Activated naive CD4-positive, alpha-beta T cell treated with anti-CD3 and anti-CD28 coated beads for 36 hours (primary cell): Measurements from ENCODE around the gene SYNGR2. TPM values are rescaled to one million over a fixed set of nuclear protein-coding genes. Genes with fewer than 3 reads are reported as not detected.

ENCODE experiments used
- CTCF ChIA-PET: fragments of 350-600 bp; sonication (Branson Sonifier 250); formaldehyde crosslinking; loops from one replicate; lab custom pipeline; 2021; ENCODE audit warnings: antibody characterized with exemption; lab: Charles Lee
- DNase-seq: peaks from one replicate; pipeline ENCODE4 v3.0.0-alpha.2; 2020
- H3K27ac Mint-ChIP-seq: one replicate; pipeline ENCODE4 v1.8.0; 2021; ENCODE audit warnings: mild to moderate bottlenecking, mixed read lengths
- H3K27me3 Mint-ChIP-seq: one replicate; pipeline ENCODE4 v1.8.0; 2021; ENCODE audit warnings: low read depth, mixed read lengths
- H3K36me3 Mint-ChIP-seq: one replicate; pipeline ENCODE4 v1.8.0; 2021; ENCODE audit warnings: low read depth, mixed read lengths
- H3K4me1 Mint-ChIP-seq: one replicate; pipeline ENCODE4 v1.8.0; 2021; ENCODE audit warnings: low read depth, mixed read lengths
- H3K4me3 Mint-ChIP-seq: one replicate; pipeline ENCODE4 v1.8.0; 2021; ENCODE audit warnings: mild to moderate bottlenecking, moderate library complexity, mixed read lengths
- H3K9me3 Mint-ChIP-seq: one replicate; pipeline ENCODE4 v1.8.0; 2021; ENCODE audit warnings: mixed read lengths
- intact Hi-C: fragments of 100-400 bp; cut with micrococcal nuclease; formaldehyde crosslinking; loops from one replicate; pipeline ENCODE4 v1.15.1; 2023
- total RNA-seq, 2 experiments: library from RNA; stranded (reverse); gene quantifications; one replicate each; pipeline ENCODE4 v1.2.3, GENCODE V29; 2021

The SYNGR2 gene
- total RNA-seq, 2 experiments from 2014 or later, result 96.3 to 103 TPM

GRCh38 chr17:78125138-78125913 lies 43.1 kb upstream of the SYNGR2 start:
- DNase-seq, result peak; percentile 63
- peaks cover 70% of the 10 kb centered on the region for H3K4me1 Mint-ChIP-seq
- H3K9me3 Mint-ChIP-seq, result no peaks in the 10 kb centered on the region
- peak overlapping the region; percentile 87 for H3K4me3 Mint-ChIP-seq
- peaks cover 34% of the 10 kb centered on the region for H3K36me3 Mint-ChIP-seq
- peak overlapping the region; percentile 66 for H3K27ac Mint-ChIP-seq
- intact Hi-C loops, result loop anchor here (5.0 kb wide), 4 partner anchors 168 to 717 kb away; partner anchors contain the start of genes TNRC6C and USP36
- CTCF ChIA-PET, result interaction anchor here (0.6 to 5.1 kb wide), 4 partner anchors 10 to 762 kb away, joined by 3 to 45 read pairs (median 6); no protein-coding TSS in a partner anchor
- no peaks in the 10 kb centered on the region for H3K27me3 Mint-ChIP-seq

DNA sequence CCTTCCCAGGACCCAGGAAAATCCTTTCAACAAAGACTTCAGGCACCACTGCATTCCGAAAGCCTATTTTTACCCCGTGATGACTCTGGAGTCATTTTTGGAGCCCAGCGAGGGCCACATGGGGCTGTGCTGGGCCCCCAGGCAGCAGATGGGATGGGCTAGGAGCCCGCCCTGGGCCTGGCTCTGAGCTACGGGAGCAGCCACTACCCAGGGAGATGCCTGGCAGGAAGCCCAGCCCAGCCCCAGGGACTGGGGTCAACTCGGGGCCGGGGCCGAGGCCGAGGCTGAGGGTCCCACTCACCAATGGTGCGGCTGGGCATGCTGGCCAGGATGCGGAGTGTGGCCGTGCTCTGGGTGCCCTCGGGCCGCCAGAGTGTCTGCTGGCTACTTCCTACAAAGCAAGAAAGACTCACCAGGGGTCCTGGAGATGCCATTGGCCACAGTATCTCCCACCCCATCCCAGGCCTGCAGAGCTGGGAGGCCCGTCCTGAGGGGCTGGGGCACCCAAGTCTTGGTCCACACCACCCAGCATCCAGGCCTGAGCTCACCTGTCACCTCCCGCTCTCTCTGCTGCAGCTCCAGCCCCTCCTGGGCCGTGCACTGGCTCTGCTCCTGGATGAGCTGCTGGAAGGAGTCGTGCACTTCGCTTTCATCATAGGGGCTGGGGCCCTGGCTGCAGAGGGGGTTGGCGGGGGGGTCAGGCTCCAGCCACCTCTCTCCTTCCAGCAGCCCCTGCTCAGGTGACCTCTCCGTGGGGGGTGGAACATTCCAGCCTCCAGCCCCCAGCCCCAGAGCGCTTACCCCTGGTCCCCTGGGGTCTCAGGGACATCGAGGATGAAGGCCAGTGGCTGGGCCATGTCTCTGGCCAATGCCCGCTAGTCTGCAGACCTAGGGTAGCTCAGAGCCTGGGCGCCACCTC lies 42.1 kb upstream of the SYNGR2 start:
- Mint-ChIP-seq H3K4me3 (peak overlapping the region; percentile 87), H3K27me3 (no peaks in the 10 kb centered on the region), H3K4me1 (peaks cover 61% of the 10 kb centered on the region), H3K27ac (peak overlapping the region; percentile 88), H3K9me3 (no peaks in the 10 kb centered on the region), H3K36me3 (peaks cover 33% of the 10 kb centered on the region)
- intact Hi-C loops, result loop anchor here (5.0 kb wide), 4 partner anchors 169 to 716 kb away; partner anchors contain the start of genes TNRC6C and USP36
- CTCF ChIA-PET, result interaction anchor here (2.0 to 5.1 kb wide), 3 partner anchors 9 to 13 kb away, joined by 8 to 45 read pairs (median 11); no protein-coding TSS in a partner anchor
- peak; percentile 16 for DNase-seq

DNA sequence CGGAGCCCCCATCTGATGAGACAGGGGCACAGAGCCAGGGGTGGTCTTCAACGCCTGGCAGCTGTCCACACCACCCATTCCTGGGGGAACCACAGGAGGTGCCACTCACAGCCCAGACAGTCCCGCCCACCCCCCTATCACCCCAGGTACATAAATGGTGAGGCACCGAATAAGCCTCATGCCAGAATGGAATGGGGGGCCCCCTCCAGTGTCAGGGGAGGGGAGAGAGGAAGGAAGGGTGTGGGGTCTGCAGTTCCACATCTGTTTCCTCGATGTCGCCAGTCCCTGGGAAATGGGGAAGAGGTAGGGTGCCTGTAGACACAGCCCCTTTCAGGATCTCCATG lies 41.5 kb upstream of the SYNGR2 start:
- DNase-seq, result no peak
- H3K4me1 Mint-ChIP-seq, result peaks cover 55% of the 10 kb centered on the region
- peaks cover 28% of the 10 kb centered on the region for H3K36me3 Mint-ChIP-seq
- peak overlapping the region; percentile 88 for H3K27ac Mint-ChIP-seq
- intact Hi-C loops, result loop anchor here (5.0 kb wide), 4 partner anchors 170 to 715 kb away; partner anchors contain the start of genes TNRC6C and USP36
- H3K4me3 Mint-ChIP-seq, result peak overlapping the region; percentile 87
- CTCF ChIA-PET, result interaction anchor here (0.6 to 2.3 kb wide), 3 partner anchors 11 to 719 kb away, joined by 3 to 11 read pairs (median 4); no protein-coding TSS in a partner anchor
- H3K9me3 Mint-ChIP-seq, result no peaks in the 10 kb centered on the region
- no peaks in the 10 kb centered on the region for H3K27me3 Mint-ChIP-seq

GRCh38 chr17:78127239-78127887 lies 41.0 kb upstream of the SYNGR2 start:
- CTCF ChIA-PET, result interaction anchor here (0.6 to 2.3 kb wide), 9 partner anchors 8 to 720 kb away, joined by 3 to 12 read pairs (median 3); no protein-coding TSS in a partner anchor
- Mint-ChIP-seq H3K4me3 (peak overlapping the region; percentile 87), H3K27ac (peak overlapping the region; percentile 88), H3K4me1 (peaks cover 50% of the 10 kb centered on the region), H3K36me3 (peaks cover 24% of the 10 kb centered on the region), H3K9me3 (no peaks in the 10 kb centered on the region), H3K27me3 (no peaks in the 10 kb centered on the region)
- intact Hi-C loops, result loop anchor here (5.0 kb wide), 4 partner anchors 170 to 715 kb away; partner anchors contain the start of genes TNRC6C and USP36
- DNase-seq, result peak; percentile 82

- H3K27me3 Mint-ChIP-seq, result no peaks in the 10 kb centered on the region
- H3K27ac Mint-ChIP-seq, result peak overlapping the region; percentile 88
- intact Hi-C loops, result loop anchor here (5.0 kb wide), 4 partner anchors 171 to 714 kb away; partner anchors contain the start of genes TNRC6C and USP36
- peak overlapping the region; percentile 87 for H3K4me3 Mint-ChIP-seq
- DNase-seq, result peak; percentile 30
- H3K4me1 Mint-ChIP-seq, result peaks cover 49% of the 10 kb centered on the region
- no peaks in the 10 kb centered on the region for H3K9me3 Mint-ChIP-seq
- H3K36me3 Mint-ChIP-seq, result peaks cover 23% of the 10 kb centered on the region
- CTCF ChIA-PET, result interaction anchor here (0.6 to 2.3 kb wide), 8 partner anchors 8 to 44 kb away, joined by 3 to 12 read pairs (median 4); no protein-coding TSS in a partner anchor
These were observed 40.4 kb upstream of the SYNGR2 start for GRCh38 chr17:78127888-78128550.

- H3K27me3 Mint-ChIP-seq, result no peaks in the 10 kb centered on the region
- H3K27ac Mint-ChIP-seq, result peak within 1 kb of the TSS; percentile 98
- no peaks in the 10 kb centered on the region for H3K9me3 Mint-ChIP-seq
- peaks cover 50% of the 10 kb centered on the region for H3K4me1 Mint-ChIP-seq
- peak; percentile 85 for DNase-seq
- intact Hi-C loops, result loop anchor here (5.0 kb wide), 4 partner anchors 171 to 714 kb away; partner anchors contain the start of genes TNRC6C and USP36
- peak within 1 kb of the TSS; percentile 96 for H3K4me3 Mint-ChIP-seq
- CTCF ChIA-PET, result interaction anchor here (0.8 to 1.4 kb wide), 6 partner anchors 7 to 123 kb away, joined by 3 to 12 read pairs (median 3); no protein-coding TSS in a partner anchor
- peaks cover 23% of the 10 kb centered on the region for H3K36me3 Mint-ChIP-seq
These were observed 39.6 kb upstream of the SYNGR2 start, which contains the start of gene TMC6 for GRCh38 chr17:78128551-78129350. TMC6 (minus strand) TSS chr17:78128755; CDS start chr17:78126832, 1,923 bp downstream.

- Mint-ChIP-seq H3K9me3 (no peaks in the 10 kb centered on the region), H3K36me3 (peaks cover 24% of the 10 kb centered on the region), H3K4me1 (peaks cover 50% of the 10 kb centered on the region), H3K27ac (peak overlapping the region; percentile 98), H3K4me3 (peak overlapping the region; percentile 96), H3K27me3 (no peaks in the 10 kb centered on the region)
- intact Hi-C loops, result loop anchor here (1.0 to 10.0 kb wide), 9 partner anchors 8 to 713 kb away; partner anchors contain the start of genes SYNGR2, TNRC6C and USP36
- DNase-seq, result peak; percentile 72
- CTCF ChIA-PET, result interaction anchor here (0.8 kb wide), 1 partner anchor 122 kb away, joined by 3 read pairs; no protein-coding TSS in a partner anchor
These were observed 38.9 kb upstream of the SYNGR2 start for GRCh38 chr17:78129351-78130089.

DNA sequence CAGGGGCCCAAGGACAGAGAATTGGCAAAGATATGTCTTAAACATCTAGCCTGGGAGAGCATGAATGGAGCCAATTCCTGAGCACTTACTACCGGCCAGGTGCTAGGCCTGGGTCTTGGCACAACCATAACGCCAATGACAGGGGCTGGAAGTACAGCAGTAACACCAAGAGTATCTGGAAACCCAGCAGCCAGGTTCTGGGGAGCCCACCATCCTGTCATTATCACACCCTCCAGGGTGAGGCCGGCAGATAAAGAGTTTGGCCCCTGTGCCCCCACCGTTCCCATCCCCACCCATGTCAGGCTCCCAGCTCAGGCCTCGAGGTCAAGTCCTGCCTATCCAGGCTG lies 38.3 kb upstream of the SYNGR2 start:
- intact Hi-C loops, result loop anchor here (1.0 to 10.0 kb wide), 5 partner anchors 9 to 645 kb away; partner anchors contain the start of gene SYNGR2
- peak overlapping the region; percentile 98 for H3K27ac Mint-ChIP-seq
- no peak for DNase-seq
- H3K36me3 Mint-ChIP-seq, result peaks cover 28% of the 10 kb centered on the region
- H3K9me3 Mint-ChIP-seq, result no peaks in the 10 kb centered on the region
- no peaks in the 10 kb centered on the region for H3K27me3 Mint-ChIP-seq
- H3K4me1 Mint-ChIP-seq, result peaks cover 46% of the 10 kb centered on the region
- peak overlapping the region; percentile 96 for H3K4me3 Mint-ChIP-seq
- CTCF ChIA-PET, result interaction anchor here (0.6 to 1.0 kb wide), 4 partner anchors 8 to 730 kb away, joined by 3 to 5 read pairs (median 3); no protein-coding TSS in a partner anchor

DNA sequence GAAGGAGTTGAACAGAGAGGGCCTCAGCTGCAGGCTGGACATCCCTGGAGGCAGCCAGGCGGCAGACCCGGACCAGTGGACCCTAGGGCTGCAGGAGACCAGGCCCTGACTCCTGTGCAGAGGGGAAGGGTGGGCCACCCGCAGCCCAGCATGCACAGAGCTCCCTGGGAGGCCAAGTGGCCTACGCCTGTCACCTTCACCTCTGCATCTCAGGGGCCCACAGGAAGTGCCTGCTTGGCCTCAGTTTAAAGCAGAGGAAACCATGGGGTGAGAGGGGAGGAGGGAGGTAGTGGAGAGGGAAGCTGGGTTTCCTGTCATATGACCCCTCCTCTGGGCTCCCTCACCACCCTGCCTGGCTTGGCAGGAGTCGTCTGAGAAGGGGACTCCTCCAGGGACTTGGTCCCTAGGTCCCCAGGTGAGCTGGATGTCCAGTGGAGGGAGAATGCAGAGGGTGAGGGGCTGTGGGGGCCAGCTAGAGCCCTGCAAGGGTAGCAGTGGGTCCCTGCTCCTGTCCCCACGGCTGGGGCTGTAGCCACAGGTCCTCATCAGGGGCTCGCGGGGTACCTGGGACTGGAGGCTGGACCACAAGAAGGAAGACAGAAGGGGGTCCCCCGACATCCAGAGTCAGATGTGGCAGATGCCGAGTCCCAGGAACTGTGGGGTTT lies 37.8 kb upstream of the SYNGR2 start, which contains the start of gene TMC8:
Gene TMC8 (plus strand): TSS at position 335 of the 665 bp plus-strand sequence. CDS start 818 bp downstream, outside the sequence.
- CTCF ChIA-PET, result interaction anchor here (0.6 to 1.0 kb wide), 6 partner anchors 8 to 731 kb away, joined by 3 to 5 read pairs (median 3); no protein-coding TSS in a partner anchor

More for the DNA sequence above, 37.8 kb upstream of the SYNGR2 start, which contains the start of gene TMC8:
- no peaks in the 10 kb centered on the region for H3K27me3 Mint-ChIP-seq
- H3K36me3 Mint-ChIP-seq, result peaks cover 32% of the 10 kb centered on the region
- H3K4me1 Mint-ChIP-seq, result peaks cover 50% of the 10 kb centered on the region
- peak within 1 kb of the TSS; percentile 96 for H3K4me3 Mint-ChIP-seq
- peak; percentile 91 for DNase-seq
- no peaks in the 10 kb centered on the region for H3K9me3 Mint-ChIP-seq
- H3K27ac Mint-ChIP-seq, result peak within 1 kb of the TSS; percentile 98
- intact Hi-C loops, result loop anchor here (1.0 to 10.0 kb wide), 5 partner anchors 9 to 644 kb away; partner anchors contain the start of gene SYNGR2
